GM19035 (cell line): ENCODE data around the gene DDX51.

Experiments used
- ATAC-seq: cut with Tn5 transposase; IDR thresholded peaks from one replicate; pipeline ENCODE4 v1.9.1; 2021; ENCODE audit not compliant: unreplicated experiment

Gene DDX51

DNA sequence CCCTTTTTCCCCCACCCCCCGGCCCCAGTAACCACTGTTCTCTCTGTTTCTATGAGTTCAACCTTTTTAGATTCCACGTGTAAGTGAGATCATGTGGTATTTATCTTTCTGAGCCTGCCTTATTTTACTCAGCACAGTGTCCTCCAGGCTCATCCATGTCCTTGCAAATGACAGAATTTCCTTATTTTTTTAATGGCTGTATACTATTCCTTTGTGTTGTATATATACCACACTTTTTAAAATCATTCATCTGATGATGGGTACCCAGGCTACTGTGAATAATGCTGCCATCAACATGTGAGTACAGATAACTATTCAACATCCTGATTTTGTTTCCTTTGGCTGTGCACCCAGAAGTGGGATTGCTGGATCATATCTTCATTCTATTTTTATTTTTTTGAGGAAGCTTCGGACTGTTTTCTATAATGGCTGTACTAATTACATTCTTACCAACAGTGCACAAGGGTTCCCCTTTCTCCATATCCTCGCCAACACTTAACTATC is 54.7 kb downstream of the DDX51 start:
- no peak for ATAC-seq
